ENCODE data around the gene IBTK. TPM values are rescaled to one million over a fixed set of nuclear protein-coding genes. Genes with fewer than 3 reads are reported as not detected.

Gene IBTK
- total RNA-seq, 1 experiment from 2014 or later = 17.1 TPM

- H2AFZ ChIP-seq (ENCODE audit: low read length) = no peak overlapping the region
- H3K18ac ChIP-seq (ENCODE audit: insufficient read length, low read depth, low read length) = no peak overlapping the region
- H3K36me3 Mint-ChIP-seq (ENCODE audit: insufficient read depth in 1 of 3, low read depth in 3 of 3) = no peaks in the 10 kb centered on the region; a peak in 1 of 7 replicates
- H2BK20ac ChIP-seq (ENCODE audit: low read depth, low read length, poor library complexity, severe bottlenecking) = no peak overlapping the region
- no peak for TF ChIP-seq CTCF (conservative IDR thresholded peaks at IDR 0.05)
- no peak overlapping the region for H3K4me2 ChIP-seq (ENCODE audit: insufficient read depth, insufficient read length, low read length)
- no peak overlapping the region for H2AK5ac ChIP-seq (ENCODE audit: insufficient read length, low read length)
- H3K79me1 ChIP-seq (ENCODE audit: insufficient read depth, low read depth, low read length, poor library complexity, severe bottlenecking) = no peaks in the 10 kb centered on the region
- no peak overlapping the region for H3K14ac ChIP-seq (ENCODE audit: insufficient read depth, low read length)
- H2BK5ac ChIP-seq (ENCODE audit: insufficient read length, low read length) = peak overlapping the region; percentile 67
- DNase-seq = peak; percentile 59
- WGBS (ENCODE audit: extremely low coverage, insufficient read length, low lambda C conversion rate) = no CpG with 5 or more reads among the region's 2 CpGs
- H3K4ac ChIP-seq (ENCODE audit: low read depth, low read length) = no peak overlapping the region
- no peaks in the 10 kb centered on the region for H3K23me2 ChIP-seq (ENCODE audit: insufficient read length, low read depth, low read length, poor library complexity, severe bottlenecking)
- no peaks in the 10 kb centered on the region; a peak in 1 of 5 replicates for H3K9me3 Mint-ChIP-seq
- H3K4me1 ChIP-seq (ENCODE audit: insufficient read depth, low read length) = peaks cover 3% of the 10 kb centered on the region; the same call in 1 of the 2 replicates
- H3K27ac ChIP-seq (ENCODE audit: insufficient read length, low read depth, low read length) = no peak overlapping the region
- H3K27ac Mint-ChIP-seq = no peak overlapping the region; a peak in 1 of 7 replicates
- H2BK120ac ChIP-seq (ENCODE audit: low read depth, low read length, poor library complexity, severe bottlenecking) = no peak overlapping the region
- H3K9me3 ChIP-seq (ENCODE audit: control insufficient read depth, low read depth, low read length) = no peaks in the 10 kb centered on the region
- H3K27me3 ChIP-seq (ENCODE audit: insufficient read depth, low read length) = no peaks in the 10 kb centered on the region
- H3K4me1 Mint-ChIP-seq = peaks cover 28 to 32% of the 10 kb centered on the region in 2 experiments
- no peak overlapping the region for H2BK15ac ChIP-seq (ENCODE audit: low read depth, low read length)
- H4K20me1 ChIP-seq (ENCODE audit: control insufficient read depth, insufficient read depth, insufficient read length) = no peaks in the 10 kb centered on the region
- H4K8ac ChIP-seq (replicated peaks; ENCODE audit: insufficient read length, low read depth, low read length) = no peak overlapping the region
- H3K9ac ChIP-seq (ENCODE audit: extremely low read depth, insufficient read length, low read length) = no peak overlapping the region
- H3T11ph ChIP-seq (ENCODE audit: low read length) = no peak overlapping the region
- no peak overlapping the region for H4K5ac ChIP-seq (ENCODE audit: insufficient read length, low read depth, low read length)
- no peak overlapping the region for H3K56ac ChIP-seq (ENCODE audit: insufficient read length, low read depth, low read length)
- H3K23ac ChIP-seq (ENCODE audit: insufficient read length, low read depth, low read length) = no peak overlapping the region
- no peak overlapping the region for H2BK12ac ChIP-seq (ENCODE audit: insufficient read length, low read depth, low read length)
- H3K79me2 ChIP-seq (ENCODE audit: insufficient read depth, low read length) = no peaks in the 10 kb centered on the region
- H3K4me3 Mint-ChIP-seq = no peak overlapping the region
- no peaks in the 10 kb centered on the region for H3K27me3 Mint-ChIP-seq (ENCODE audit: low read depth)
- no peak overlapping the region for H4K91ac ChIP-seq (ENCODE audit: insufficient read length, low read depth, low read length)
Measured at GRCh38 chr6:82264824-82265223, 17.3 kb upstream of the IBTK start.

Data from H9 (cell line).